NCI-H526 treated with DMSO at 0.1 percent for 48 hours (cell line): ENCODE measurements around the gene GFPT2.
"Not testable (repeated sequence)": the region's sequence is repeated elsewhere in the genome, so short reads cannot be mapped to it uniquely, and the experiment has no call there.

Experiments used
- DNase-seq: peaks from one replicate; lab custom pipeline; 2025; lab: John Stamatoyannopoulos, UW

GFPT2 gene

DNA sequence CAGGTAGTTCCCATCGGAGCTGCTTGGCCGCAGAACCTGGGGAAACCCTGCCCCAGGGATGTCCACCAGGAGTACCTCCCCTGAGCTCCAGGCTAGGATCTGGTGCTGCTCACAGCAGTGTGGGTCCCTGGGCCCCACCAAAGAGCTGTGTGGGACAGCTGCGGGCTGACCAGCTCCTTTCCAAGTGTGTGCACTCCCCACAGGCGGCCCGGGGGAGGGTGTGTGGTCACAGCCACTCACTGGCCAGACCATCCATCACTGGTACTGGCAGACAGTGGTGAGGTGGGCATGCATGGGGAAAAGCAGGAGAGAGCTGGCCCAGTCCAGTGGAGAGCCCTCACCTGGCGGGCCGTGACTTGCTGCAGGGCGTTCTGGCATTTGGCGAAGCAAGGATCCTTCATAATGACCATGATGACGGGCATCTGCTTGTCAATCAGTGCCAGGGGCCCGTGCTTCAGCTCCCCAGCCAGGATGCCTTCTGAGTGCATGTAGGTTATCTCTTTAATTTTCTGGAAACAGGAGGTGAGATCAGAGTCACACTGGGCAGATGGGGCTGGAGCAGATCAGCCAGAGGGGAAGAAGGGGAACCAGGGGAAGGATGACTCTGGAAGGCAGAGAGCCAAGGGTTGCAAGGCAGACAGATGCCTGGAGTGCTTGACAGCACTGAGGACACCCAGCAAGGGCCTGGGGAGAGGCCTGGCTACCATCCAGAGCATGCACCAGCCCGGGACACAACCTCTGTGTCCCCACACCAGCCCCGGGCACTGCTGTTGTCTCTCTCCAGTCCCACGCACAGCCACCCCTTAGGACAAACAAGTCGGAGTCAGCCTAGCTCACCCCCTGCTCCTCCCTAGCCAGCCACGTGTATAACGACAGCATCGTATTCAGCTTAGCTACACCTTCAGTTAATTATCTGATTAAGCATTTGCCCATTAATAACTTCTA, 48.4 kb downstream of the GFPT2 start:
- DNase-seq: no peak

DNA sequence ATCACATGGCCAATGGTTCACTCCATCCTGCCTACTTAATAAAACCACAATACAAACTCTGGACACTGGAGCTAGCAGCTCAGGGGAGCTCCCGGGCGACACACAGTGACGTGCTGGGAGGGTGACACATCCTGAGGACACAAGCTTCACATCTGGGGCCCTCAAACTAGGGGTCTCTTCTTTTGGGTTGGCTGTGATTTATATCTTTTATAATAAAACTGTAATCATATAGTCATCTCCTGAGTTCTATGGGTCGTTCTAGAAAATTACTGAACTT, 49.2 kb downstream of the GFPT2 start:
- DNase-seq: no peak

DNA sequence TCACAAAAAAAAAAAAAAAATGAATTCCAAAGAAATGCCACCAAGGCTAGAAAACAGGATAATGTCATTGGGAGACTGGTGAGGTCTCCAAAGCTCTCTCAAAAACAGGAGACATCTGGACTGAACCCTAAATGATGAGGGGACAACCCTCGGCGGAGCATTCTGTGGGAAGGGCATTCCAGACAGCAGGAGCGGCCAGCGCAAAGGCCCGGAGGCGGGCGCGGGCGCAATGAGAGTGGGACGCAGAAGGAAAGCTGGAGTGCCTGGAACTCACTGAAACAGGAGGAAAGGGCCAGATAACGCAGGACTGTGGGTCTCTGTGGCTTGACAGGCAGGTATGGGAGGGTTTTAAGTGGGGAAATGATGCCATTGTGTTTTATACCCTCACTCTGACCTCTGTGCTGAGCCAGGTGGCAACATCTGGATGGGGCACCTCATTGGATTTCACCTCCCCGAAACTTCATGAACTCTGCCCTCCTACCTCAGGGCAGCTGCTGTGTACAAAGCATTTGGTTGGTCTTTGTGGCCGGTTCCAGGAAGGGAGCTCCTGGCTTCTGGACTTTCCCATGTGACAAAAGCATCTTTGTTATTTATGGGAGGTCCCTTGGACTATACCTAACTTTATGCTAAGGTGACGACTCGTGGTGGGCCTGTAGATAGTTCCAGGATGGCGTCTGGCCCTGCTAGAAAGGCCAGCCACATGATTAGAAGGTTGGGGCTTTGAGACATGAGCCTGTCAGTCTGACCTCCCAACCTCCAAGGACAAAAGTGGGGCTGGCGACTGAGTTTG, 49.7 kb downstream of the GFPT2 start:
- DNase-seq: no peak

DNA sequence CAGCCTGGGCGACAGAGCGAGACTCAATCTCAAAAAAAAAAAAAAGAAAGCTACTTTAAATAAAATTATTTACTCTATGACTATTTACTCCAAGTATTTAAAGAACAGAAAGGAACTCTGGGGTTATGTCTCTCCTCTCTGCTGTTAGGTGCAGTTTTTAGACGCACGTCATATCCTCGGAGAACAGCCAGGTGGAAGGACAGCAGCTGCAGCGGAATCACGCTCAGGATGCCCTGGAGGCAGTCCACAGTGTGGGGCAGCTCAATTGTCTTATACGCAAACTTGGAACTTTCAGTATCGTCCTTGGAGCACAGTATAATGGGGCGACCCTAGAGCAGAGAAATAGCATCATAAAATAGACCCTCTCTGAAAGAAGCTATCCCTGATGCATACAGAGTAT, 50.9 kb downstream of the GFPT2 start:
- DNase-seq: no peak

DNA sequence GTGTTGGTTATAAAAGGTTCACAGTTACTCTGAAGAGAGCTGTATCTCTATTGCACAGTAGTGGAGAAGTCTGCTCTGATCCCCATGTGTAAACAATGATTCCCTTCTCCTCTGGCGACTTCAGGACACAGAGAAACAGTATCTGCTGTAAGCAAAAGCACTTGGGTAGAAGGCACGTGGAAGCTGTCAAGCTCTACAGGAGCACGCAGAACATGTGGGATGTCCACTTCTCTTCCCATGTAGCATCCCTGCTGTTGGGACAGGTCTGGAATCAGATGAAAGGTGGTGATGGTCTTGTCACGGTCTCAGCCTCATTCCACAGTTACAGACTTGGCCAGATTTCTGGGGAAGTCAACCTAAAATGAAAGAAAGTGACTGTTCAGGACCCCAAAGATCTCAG, 51.9 kb downstream of the GFPT2 start:
- no peak for DNase-seq

DNA sequence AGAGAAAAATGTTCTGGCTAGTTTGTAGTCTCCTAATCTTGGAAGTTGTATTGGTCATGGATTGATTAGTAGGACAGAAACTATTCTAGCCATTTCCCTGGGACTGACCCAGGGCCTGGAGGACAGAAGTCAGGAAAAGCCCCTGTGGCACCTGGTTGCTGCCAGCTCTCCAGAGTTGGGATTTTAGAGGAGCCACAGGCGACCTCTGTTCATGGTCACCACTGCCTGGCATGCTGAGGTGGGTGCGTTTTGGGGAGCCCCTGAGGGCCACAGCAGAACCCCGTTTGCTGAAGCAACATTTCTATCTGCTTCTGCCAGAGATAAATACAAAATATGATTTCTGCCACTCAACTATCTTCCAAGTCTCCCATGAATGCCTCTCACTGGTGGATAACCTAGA, 53.6 kb downstream of the GFPT2 start:
- DNase-seq: no peak

DNA sequence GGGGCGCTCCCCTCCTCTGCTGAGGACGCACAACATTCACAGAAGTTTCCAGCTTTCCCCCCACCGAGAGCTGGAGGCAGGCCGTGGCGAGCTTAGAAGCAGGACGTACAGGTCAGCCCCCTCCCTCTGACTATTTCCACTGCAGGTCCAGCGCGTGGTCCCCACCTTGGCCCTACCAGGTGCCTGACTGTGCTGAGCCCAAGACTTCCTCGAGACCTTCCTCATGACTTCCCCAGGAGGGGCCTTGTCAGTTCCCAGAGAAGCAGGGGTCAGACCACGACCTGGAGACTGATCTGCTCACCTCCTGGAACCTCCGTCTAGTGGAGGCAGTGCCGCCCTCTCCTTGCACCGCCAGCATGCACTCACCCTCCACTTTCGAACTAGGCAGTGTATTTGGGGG, 54.1 kb downstream of the GFPT2 start:
- DNase-seq: not testable (repeated sequence)

DNA sequence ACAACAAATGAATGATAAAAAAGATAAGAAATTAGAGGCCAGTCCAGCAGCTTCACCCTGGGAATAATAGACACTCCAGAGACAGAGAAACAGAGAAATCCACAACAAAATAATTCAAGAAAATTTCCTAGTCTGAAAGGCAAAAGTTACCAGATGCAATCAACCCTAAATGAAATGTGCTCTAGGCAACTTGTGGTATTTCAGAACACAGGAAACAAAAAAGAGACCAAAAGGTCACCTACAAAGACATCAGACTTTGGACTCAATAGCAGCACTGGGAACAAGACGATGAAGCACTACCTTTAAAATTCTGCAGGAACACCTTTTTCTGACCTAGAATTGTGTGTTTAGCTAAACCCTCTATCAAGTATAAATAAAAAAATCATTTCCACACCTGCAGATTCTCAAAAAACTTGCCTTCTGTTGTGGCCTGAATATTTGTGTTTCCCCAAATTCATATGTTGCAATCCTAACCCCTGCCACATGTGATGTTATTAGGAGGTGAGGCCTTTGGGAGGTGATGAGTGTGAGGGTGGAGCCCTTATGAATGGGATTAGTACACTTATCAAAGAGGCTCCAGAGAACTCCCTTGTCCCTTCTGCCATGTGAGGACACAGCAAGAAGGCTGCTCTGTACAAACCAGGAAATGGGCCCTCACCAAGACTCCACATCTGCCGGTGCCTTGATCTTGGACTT, 55.4 kb downstream of the GFPT2 start:
- DNase-seq: no peak

DNA sequence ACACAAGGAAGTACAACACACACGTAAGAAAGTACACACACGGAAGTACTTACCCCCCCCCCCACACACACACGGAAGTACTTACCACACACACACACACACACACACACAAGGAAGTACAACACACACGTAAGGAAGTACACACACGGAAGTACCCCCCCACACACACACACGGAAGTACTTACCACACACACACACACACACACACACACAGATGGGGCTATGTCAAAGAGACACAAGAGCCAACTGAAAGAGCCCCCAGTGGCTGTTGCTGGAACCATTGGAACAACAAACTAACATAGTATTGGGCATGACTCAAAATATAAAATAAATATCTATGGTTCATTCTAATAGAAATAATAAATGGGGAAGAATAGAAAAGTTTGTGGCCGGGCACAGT, 56.4 kb downstream of the GFPT2 start:
- no peak for DNase-seq

DNA sequence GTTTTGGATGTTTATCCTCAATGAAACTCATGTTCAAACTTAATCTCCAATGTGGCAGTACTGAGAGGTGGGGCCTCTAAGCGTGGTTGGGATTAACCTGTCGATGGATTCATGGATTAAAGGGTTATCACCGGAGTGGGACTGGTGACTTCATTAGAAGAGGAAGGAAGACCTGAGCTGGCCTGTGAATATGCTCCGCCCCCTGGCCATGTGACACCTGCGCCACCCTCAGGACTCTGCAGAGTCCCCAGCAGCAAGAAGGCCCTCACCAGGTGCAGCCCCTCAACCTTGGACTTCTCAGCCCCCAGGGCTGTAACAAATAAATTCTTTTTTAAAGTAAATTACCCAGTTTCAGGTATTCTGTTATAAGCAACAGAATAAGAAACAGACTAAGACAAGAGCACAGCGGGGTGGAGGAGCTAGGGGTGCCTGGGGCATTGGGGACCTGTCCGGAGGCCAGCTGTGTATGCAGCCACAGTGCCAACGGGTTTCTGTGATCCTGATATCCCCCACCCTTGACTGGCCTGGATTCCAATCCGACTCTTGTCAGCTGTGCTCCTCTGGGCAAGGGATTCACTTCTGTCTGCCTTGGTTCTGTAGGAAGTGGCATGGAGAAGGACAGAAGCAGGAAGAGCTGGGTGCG, 58.1 kb downstream of the GFPT2 start:
- DNase-seq: no peak

DNA sequence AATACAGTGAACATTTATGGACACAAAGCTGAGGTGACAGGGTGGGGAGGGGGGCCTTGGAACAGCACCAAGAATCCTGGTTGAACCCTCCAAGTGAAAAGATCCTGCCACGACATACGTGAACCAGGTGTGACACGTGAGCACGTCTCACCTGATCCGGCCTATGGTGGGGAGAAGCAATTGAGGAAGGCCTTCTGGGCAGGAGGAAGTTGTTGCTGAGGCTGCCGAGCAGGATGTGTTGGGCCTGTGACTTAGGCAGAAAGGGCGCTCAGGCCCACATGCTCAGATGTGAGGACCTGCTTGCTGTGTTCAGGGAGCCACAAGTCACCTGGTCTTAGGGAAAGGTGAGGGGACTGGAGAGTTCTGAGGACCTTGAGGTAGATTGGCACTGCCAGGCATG, 58.7 kb downstream of the GFPT2 start:
- no peak for DNase-seq

DNA sequence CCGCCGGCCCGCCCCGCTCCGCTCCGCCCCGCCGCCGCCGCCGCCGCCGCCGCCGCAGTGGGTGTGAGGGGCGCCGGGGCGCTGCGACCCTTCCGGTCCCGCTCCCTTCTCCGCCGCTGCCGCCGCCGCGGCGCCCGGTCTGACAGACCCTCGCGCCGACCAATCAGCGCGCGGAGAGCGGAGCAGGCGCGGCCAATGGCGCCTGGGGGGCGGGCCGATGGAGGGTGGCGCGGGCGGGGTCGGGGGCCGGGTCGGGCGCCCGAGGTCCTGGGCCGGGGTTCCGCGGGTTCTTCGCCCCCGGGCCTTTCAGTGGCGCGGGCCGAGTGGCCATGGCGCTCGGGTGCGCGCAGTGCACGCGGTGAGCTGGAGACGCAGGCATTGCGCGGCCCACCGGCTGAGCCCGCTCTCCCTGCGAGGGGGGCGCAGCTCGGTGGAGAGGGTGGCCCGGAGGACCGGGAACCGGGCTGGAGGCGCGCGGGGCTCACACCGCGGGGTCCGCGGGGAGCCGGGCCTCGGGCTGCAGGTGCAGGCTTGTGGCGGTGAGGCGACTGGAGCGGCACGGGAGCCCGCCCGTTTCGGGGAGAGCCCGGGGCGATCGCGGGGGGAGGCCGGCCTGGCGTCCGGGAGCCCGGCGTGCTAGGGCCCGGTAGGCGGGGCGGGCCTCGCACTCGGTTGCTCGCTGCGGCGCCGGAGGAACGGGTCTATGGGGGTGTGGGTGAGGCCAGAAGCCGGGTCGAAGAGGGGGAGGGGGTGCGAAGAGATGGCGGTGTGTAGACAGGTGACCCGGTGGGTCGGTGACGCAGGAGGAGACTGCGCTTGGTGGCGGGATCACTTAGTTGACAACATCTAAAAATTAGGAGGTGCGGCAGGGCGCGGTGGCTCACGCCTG, 60.9 kb downstream of the GFPT2 start, which contains the start of gene MAPK9:
Gene MAPK9 (minus strand): TSS at position 141 of the 889 bp plus-strand sequence. CDS start 11,522 bp downstream, outside the sequence.
- peak; percentile 31 for DNase-seq

DNA sequence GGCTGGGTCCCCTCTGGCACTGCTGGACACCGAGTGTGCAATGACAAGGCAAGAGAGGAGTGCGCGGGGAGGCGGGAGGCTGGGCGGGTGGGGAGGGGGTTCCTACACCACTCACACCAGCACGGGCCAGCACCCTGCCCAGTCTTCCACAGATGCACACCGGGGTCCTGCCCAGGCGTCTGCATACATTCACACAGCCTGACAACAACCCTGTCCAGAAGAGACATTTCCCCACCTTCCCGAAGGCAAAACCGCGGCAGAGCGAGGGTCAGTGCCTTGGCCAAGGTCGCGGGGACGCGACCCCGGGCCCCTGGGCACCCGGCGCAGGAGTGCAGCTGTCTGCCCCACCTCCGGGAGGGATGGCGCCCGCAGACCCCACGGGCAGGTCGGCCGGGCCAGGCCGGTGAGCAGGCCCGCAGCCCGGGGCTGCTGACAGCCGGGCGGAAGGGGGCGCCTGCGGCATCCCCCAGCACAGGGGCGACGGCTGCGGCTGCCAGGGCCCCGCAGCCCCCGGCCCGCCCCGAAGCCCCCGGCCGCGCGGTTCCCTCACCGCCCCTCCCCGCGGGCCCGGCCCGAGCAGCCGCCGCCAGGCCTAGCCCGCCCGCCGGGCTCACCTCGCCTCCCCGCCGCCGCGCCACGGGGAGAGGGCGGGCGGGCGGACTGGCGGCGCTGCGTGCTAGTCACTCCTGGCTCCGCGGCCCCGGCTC, 61.7 kb downstream of the GFPT2 start:
- no peak for DNase-seq

DNA sequence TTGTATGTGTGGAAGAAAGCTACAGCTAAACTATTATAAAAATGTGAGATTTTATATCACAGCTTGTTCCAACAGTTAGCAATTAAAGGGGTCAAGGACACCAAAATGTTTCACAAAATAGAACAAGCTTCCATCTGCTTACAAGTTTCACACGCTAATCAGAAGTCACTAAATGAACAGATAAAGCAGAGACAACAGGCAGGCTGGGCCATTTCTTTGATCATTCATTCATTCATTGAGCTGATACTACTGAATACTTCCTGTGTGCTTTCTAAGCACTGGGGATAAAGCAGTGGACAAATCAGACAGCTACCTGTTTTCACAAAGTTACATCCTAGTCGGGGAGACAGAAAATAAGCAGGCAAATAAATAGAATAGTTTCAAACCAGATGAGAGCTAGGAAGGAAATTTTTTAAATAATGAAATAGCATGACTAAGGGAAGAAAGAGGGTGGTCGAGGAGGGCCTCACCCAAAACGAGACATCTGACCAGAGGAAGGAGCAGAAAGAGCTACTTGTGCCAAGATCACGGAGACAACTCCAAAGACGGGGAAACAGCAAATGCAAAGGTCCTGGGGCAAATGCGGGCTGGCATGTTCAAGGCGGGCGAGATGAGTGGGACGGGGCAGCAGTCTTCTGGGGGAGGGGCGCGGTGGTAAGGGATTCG, 62.4 kb downstream of the GFPT2 start:
- DNase-seq: no peak

DNA sequence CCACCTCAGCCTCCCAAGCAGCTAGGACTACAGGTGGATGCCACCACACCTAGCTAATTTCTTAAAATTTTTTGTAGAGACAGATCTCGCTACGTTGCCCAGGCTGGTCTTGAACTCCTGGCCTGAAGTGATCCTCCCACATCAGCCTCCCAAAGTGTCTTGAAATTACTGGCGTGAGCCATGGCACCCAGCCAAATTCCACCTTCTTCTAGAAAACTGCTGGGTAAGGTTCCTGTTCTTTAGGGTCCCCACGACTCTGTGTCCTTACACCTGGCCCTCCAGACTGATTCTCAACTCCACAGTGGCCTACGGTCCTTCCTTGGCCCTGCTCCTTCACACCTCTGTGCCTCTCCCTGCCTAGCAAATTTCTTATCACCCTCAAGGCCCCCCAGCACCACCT, 63.2 kb downstream of the GFPT2 start:
- no peak for DNase-seq

DNA sequence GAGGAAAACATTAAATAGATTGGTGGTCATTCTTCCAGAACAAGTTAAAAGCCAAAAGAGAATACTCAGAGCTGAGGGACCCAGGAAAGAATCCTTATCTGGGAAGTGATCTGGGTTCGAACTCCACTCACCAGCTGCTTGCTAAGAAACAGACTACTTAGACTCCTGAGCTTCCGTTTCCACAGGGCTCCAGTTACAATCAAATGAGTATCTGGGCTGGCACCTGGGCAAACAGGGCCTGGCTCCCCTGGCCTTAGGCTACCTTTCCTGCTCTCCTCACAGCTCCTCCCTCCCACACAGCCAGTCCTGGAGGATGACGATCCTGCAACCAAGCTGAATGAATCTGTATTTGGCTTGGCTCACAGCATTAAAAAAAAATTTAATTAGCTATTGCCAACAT, 63.7 kb downstream of the GFPT2 start:
- DNase-seq: peak; percentile 64

DNA sequence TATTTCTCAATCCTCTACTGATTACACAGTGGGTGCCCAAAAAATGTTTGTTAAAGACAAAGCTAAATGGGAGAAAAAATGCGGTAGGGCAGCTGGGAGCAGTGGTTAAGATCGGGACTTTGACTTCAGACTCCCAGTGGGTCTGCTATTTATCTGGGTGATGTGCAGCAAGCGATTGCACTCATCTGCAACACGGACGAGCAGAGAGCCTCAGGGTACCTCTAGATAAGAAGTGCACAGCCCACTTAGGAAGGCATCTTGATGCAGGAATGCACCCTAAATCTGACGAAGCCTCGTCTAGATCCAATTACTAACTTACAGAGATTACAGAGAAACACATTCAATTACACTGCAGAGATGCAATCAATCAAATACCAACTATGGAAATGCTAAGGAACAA, 65.3 kb downstream of the GFPT2 start:
- DNase-seq: no peak

DNA sequence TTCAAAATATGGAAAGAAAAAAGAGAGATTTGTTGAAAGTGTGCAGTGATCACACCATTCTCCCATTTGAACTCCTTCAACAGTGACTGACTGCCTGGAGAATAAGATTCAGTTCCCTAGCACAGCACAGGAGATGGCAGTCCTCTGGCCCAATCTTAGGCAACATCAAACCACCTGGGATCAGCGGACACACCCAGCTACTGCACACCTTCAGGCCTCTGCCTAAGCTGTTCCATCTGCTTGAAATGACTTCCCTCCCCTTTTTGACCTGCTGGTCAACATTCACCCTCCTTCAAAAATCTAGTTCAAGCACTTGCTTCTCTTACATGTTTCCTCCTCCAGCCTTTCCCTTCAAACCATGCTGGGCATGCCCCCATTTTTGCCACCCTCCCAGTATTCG, 65.7 kb downstream of the GFPT2 start:
- DNase-seq: no peak

DNA sequence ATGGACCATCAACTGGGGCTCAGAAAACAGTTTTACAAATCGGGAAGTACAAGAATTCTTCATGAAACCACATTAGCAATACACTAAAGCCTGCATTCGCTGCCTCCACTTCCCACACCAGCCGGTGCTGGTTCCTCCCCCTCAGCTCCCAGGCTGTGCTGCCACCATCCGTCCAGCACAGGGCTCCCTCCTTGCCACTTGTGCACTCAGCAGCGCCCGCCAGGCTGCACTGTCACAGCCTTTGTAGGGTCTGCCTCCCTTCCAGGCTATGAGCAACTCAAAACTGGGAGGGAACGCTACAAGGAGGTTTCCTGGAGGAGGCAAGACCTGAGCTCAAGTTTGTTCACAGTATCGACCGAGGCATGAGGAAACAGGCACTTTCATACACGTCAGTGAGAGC, 69.0 kb downstream of the GFPT2 start:
- DNase-seq: no peak

DNA sequence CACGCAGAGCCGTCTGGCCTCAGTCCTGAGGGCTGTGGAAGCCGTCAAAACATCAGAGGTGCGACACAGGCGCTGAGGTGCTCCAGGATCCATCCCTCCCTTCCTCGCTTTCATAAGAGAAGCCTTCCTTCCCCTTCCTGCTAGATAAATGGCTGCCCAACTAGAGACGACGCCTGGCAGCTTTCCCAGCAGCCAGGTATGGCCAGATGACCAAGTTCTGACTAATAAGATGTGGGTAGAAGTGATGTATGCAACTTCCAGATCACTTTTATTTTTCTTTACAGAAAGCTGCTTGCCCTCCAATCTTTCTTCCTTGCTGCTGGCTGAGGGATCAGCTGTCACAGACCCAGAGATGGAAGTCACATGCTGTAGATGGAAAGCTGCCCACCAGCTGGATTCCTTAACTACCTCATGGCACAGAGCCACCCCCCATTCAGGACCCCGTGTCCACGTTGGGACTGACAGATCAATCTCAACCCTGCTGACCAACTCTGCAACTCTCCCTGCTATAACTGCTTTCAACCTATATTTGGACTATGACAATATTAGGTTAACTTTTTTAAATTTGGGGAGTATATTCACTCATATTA, 70.0 kb downstream of the GFPT2 start:
- DNase-seq: no peak
